HEK293 (cell line): ENCODE measurements around the gene XIRP2.

Experiments
- CTCF ChIA-PET: fragments of 350-600 bp; formaldehyde crosslinking; extraction: SDS; loops from one replicate; lab custom pipeline; 2021; ENCODE audit warnings: antibody characterized with exemption; lab: Yijun Ruan, JAX
- POLR2A ChIA-PET: fragments of 300-600 bp; formaldehyde crosslinking; extraction: SDS; loops from one replicate; lab custom pipeline; 2020; ENCODE audit warnings: antibody characterized with exemption, inconsistent platforms; lab: Yijun Ruan, JAX
- H3K27ac ChIP-seq: fragments of 200-500 bp; sonication (Bioruptor generic); 2 replicates; pipeline ENCODE4 v1.5.1; 2014; ENCODE audit warnings: low read depth, low read length, control low read depth, inconsistent platforms; ENCODE audit errors: extremely low read depth
- H3K36me3 ChIP-seq, 2 experiments: fragments of 200-500 bp in 1 of 2; sonication (Bioruptor generic) in 1 of 2; 1 replicate in 1 of 2; 2 replicates in 1 of 2; pipeline ENCODE4 v1.5.1; 2014 to 2017; ENCODE audit warnings: inconsistent platforms in 2 of 2, low read length in 2 of 2; ENCODE audit not compliant: control insufficient read depth in 2 of 2, insufficient read depth in 1 of 2
- H3K4me1 ChIP-seq: fragments of 200-500 bp; sonication (Bioruptor generic); 2 replicates; pipeline ENCODE4 v1.5.1; 2014; ENCODE audit warnings: mild to moderate bottlenecking, low read length, inconsistent platforms; ENCODE audit not compliant: control insufficient read depth, insufficient read depth
- H3K4me3 ChIP-seq: 2 replicates; pipeline ENCODE4 v1.5.1; 2011; ENCODE audit warnings: low read depth, mild to moderate bottlenecking, control low read depth, low read length, moderate library complexity
- H3K9me3 ChIP-seq: fragments of 200-500 bp; sonication (Bioruptor generic); 2 replicates; pipeline ENCODE4 v1.5.1; 2014; ENCODE audit warnings: low read depth, low read length, inconsistent platforms; ENCODE audit not compliant: control insufficient read depth, insufficient read depth
- ZBTB48 ChIP-seq: fragments of 450-650 bp; formaldehyde crosslinking; IDR thresholded peaks from 2 replicates; pipeline ENCODE4 v1.5.1; 2016; ENCODE audit warnings: missing biosample characterization, missing genetic modification characterization
- ZNF114 ChIP-seq: fragments of 450-650 bp; formaldehyde crosslinking; IDR thresholded peaks from 2 replicates; pipeline ENCODE4 v1.5.0; 2017; ENCODE audit warnings: missing biosample characterization, missing genetic modification characterization
- ZNF148 ChIP-seq: fragments of 450-650 bp; formaldehyde crosslinking; IDR thresholded peaks from 2 replicates; pipeline ENCODE4 v1.5.0; 2017; ENCODE audit warnings: missing biosample characterization, missing genetic modification characterization, borderline replicate concordance
- ZNF354C ChIP-seq: fragments of 450-650 bp; formaldehyde crosslinking; IDR thresholded peaks from 2 replicates; pipeline ENCODE4 v1.5.1; 2016; ENCODE audit warnings: missing biosample characterization, missing genetic modification characterization, low read depth, borderline replicate concordance
- ZNF426 ChIP-seq: fragments of 450-650 bp; formaldehyde crosslinking; IDR thresholded peaks from 2 replicates; pipeline ENCODE4 v1.5.1; 2017; ENCODE audit warnings: missing biosample characterization, missing genetic modification characterization, mild to moderate bottlenecking, inconsistent platforms, moderate library complexity
- ZNF501 ChIP-seq: fragments of 450-650 bp; formaldehyde crosslinking; IDR thresholded peaks from 2 replicates; pipeline ENCODE4 v1.5.1; 2016; ENCODE audit warnings: missing biosample characterization, missing genetic modification characterization
- ZNF518A ChIP-seq: fragments of 450-650 bp; formaldehyde crosslinking; conservative IDR thresholded peaks from 2 replicates; pipeline ENCODE4 v1.5.1; 2016; ENCODE audit warnings: low read depth, missing biosample characterization, missing genetic modification characterization
- ZNF549 ChIP-seq: fragments of 450-650 bp; IDR thresholded peaks from 2 replicates; pipeline ENCODE4 v1.5.1; 2018; ENCODE audit warnings: missing biosample characterization, missing genetic modification characterization, mild to moderate bottlenecking, inconsistent platforms, moderate library complexity
- ZNF670 ChIP-seq: fragments of 450-650 bp; formaldehyde crosslinking; IDR thresholded peaks from 2 replicates; pipeline ENCODE4 v1.5.1; 2016; ENCODE audit warnings: missing biosample characterization, missing genetic modification characterization, low read depth
- TF ChIP-seq, protein P1 (sequence below): fragments of 450-650 bp; formaldehyde crosslinking; IDR thresholded peaks from 2 replicates; pipeline ENCODE4 v1.5.1; 2017; ENCODE audit warnings: missing biosample characterization, missing genetic modification characterization
- TF ChIP-seq, protein P2 (sequence below): fragments of 450-650 bp; formaldehyde crosslinking; IDR thresholded peaks from 2 replicates; pipeline ENCODE4 v1.5.1; 2016; ENCODE audit warnings: missing biosample characterization, missing genetic modification characterization, borderline replicate concordance

Gene XIRP2

GRCh38 chr2:166901336-166901735 lies 13.1 kb downstream of the XIRP2 start (continued):
- TF ChIP-seq, protein P1, sequence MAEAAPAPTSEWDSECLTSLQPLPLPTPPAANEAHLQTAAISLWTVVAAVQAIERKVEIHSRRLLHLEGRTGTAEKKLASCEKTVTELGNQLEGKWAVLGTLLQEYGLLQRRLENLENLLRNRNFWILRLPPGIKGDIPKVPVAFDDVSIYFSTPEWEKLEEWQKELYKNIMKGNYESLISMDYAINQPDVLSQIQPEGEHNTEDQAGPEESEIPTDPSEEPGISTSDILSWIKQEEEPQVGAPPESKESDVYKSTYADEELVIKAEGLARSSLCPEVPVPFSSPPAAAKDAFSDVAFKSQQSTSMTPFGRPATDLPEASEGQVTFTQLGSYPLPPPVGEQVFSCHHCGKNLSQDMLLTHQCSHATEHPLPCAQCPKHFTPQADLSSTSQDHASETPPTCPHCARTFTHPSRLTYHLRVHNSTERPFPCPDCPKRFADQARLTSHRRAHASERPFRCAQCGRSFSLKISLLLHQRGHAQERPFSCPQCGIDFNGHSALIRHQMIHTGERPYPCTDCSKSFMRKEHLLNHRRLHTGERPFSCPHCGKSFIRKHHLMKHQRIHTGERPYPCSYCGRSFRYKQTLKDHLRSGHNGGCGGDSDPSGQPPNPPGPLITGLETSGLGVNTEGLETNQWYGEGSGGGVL (tag by site-specific recombination), result no peak
- TF ChIP-seq ZBTB48 (tag by site-specific recombination), result no peak
- TF ChIP-seq, protein P2, sequence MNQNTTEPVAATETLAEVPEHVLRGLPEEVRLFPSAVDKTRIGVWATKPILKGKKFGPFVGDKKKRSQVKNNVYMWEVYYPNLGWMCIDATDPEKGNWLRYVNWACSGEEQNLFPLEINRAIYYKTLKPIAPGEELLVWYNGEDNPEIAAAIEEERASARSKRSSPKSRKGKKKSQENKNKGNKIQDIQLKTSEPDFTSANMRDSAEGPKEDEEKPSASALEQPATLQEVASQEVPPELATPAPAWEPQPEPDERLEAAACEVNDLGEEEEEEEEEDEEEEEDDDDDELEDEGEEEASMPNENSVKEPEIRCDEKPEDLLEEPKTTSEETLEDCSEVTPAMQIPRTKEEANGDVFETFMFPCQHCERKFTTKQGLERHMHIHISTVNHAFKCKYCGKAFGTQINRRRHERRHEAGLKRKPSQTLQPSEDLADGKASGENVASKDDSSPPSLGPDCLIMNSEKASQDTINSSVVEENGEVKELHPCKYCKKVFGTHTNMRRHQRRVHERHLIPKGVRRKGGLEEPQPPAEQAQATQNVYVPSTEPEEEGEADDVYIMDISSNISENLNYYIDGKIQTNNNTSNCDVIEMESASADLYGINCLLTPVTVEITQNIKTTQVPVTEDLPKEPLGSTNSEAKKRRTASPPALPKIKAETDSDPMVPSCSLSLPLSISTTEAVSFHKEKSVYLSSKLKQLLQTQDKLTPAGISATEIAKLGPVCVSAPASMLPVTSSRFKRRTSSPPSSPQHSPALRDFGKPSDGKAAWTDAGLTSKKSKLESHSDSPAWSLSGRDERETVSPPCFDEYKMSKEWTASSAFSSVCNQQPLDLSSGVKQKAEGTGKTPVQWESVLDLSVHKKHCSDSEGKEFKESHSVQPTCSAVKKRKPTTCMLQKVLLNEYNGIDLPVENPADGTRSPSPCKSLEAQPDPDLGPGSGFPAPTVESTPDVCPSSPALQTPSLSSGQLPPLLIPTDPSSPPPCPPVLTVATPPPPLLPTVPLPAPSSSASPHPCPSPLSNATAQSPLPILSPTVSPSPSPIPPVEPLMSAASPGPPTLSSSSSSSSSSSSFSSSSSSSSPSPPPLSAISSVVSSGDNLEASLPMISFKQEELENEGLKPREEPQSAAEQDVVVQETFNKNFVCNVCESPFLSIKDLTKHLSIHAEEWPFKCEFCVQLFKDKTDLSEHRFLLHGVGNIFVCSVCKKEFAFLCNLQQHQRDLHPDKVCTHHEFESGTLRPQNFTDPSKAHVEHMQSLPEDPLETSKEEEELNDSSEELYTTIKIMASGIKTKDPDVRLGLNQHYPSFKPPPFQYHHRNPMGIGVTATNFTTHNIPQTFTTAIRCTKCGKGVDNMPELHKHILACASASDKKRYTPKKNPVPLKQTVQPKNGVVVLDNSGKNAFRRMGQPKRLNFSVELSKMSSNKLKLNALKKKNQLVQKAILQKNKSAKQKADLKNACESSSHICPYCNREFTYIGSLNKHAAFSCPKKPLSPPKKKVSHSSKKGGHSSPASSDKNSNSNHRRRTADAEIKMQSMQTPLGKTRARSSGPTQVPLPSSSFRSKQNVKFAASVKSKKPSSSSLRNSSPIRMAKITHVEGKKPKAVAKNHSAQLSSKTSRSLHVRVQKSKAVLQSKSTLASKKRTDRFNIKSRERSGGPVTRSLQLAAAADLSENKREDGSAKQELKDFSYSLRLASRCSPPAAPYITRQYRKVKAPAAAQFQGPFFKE (tag by site-specific recombination), result no peak
- no peak for TF ChIP-seq ZNF426 (tag by site-specific recombination)
- TF ChIP-seq ZNF148 (tag by site-specific recombination), result no peak
- TF ChIP-seq ZNF549 (tag by site-specific recombination), result no peak
- TF ChIP-seq ZNF518A (tag by site-specific recombination), result no peak
- TF ChIP-seq ZNF501 (tag by site-specific recombination), result no peak
- TF ChIP-seq, all 188 proteins: peak for 0

- ChIA-PET POLR2A (no interaction called here), CTCF (no interaction called here)
- no peaks in the 10 kb centered on the region for H3K9me3 ChIP-seq
- H3K4me1 ChIP-seq, result no peaks in the 10 kb centered on the region
- H3K4me3 ChIP-seq, result no peak overlapping the region
- TF ChIP-seq ZNF114 (tag by site-specific recombination) (no peak), ZNF148 (tag by site-specific recombination) (no peak), ZNF670 (tag by site-specific recombination) (no peak), ZNF354C (tag by site-specific recombination) (no peak)
- H3K36me3 ChIP-seq, result no peaks in the 10 kb centered on the region
- no peak overlapping the region for H3K27ac ChIP-seq
These were observed 28.7 kb downstream of the XIRP2 start for GRCh38 chr2:166916987-166917386.
